HepG2 (cell line): ENCODE data around the gene GALNT8.

Experiments
- IRF2 ChIP-seq: IDR thresholded peaks from 2 replicates; pipeline ENCODE4 v1.6.1; 2018; ENCODE audit warnings: missing genetic modification reagents, missing compliant biosample characterization
- SP1 ChIP-seq, 2 experiments: fragments of 450-650 bp in 1 of 2; sonication (generic) in 1 of 2; formaldehyde crosslinking in 1 of 2; IDR thresholded peaks; 2 replicates each; pipeline versions ENCODE4 v1.4.0 to v1.6.1; 2016 to 2020; ENCODE audit warnings: missing genetic modification reagents in 1 of 2
- STAG1 ChIP-seq: sonication (generic); formaldehyde crosslinking; IDR thresholded peaks from 2 replicates; pipeline ENCODE4 v1.4.0; 2020; ENCODE audit warnings: missing genetic modification reagents
- TGIF2 ChIP-seq: IDR thresholded peaks from 2 replicates; pipeline ENCODE4 v1.6.1; 2016; ENCODE audit warnings: control low read depth, missing compliant biosample characterization
- ZNF274 ChIP-seq: sonication (generic); formaldehyde crosslinking; IDR thresholded peaks from 2 replicates; pipeline ENCODE4 v1.5.1; 2020; ENCODE audit warnings: mild to moderate bottlenecking, missing genetic modification reagents
- ZNF775 ChIP-seq: sonication (generic); formaldehyde crosslinking; IDR thresholded peaks from 2 replicates; pipeline ENCODE4 v1.4.0; 2020; ENCODE audit warnings: missing genetic modification reagents, mild to moderate bottlenecking, moderate library complexity, borderline replicate concordance
- TF ChIP-seq, protein P1 (sequence below): IDR thresholded peaks from 2 replicates; pipeline ENCODE4 v1.6.1; 2016; ENCODE audit warnings: low read depth, borderline replicate concordance
- TF ChIP-seq, protein P2 (sequence below), 2 experiments: IDR thresholded peaks; 2 replicates each; pipeline ENCODE4 v1.6.1; 2011 to 2012; ENCODE audit warnings: low read length in 2 of 2, borderline replicate concordance in 1 of 2, low read depth in 1 of 2, mild to moderate bottlenecking in 1 of 2, moderate library complexity in 1 of 2
- TF ChIP-seq, protein P3 (sequence below): sonication (generic); formaldehyde crosslinking; IDR thresholded peaks from 2 replicates; pipeline ENCODE4 v1.4.0; 2020; ENCODE audit warnings: missing genetic modification reagents, borderline replicate concordance
- TF ChIP-seq, protein P4 (sequence below): IDR thresholded peaks from 2 replicates; pipeline ENCODE4 v1.6.1; 2016; ENCODE audit warnings: low read depth

DNA sequence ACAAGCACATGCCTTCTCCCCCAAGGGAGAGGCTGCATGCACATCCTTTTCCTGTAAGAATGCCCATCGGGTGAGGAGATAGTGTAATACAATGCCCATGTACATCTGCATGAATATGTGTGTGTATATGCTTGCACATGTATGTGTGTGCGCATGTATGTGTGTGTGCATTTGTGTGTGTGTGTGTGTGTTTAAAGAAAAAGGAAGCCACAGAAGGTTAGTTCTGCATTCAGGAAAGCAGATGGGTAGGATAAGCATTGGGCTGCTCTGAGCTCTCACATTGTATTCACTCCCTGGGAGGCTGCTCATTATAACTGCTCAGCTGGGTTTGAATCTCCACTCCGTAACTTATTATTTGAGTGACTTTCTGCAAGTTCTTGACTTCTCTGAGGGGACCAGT is 74.3 kb downstream of the GALNT8 start:
- TF ChIP-seq, protein P1, sequence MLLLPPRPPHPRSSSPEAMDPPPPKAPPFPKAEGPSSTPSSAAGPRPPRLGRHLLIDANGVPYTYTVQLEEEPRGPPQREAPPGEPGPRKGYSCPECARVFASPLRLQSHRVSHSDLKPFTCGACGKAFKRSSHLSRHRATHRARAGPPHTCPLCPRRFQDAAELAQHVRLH (CRISPR knock-in tag), result no peak
- TF ChIP-seq TGIF2 (CRISPR knock-in tag) (no peak), STAG1 (no peak), SP1 (IDR thresholded peaks at IDR 0.05) (no peak), SP1 (CRISPR knock-in tag; IDR thresholded peaks at IDR 0.05) (no peak), ZNF274 (CRISPR knock-in tag) (no peak), ZNF775 (CRISPR knock-in tag) (no peak), IRF2 (CRISPR knock-in tag) (no peak)
- TF ChIP-seq, protein P2, sequence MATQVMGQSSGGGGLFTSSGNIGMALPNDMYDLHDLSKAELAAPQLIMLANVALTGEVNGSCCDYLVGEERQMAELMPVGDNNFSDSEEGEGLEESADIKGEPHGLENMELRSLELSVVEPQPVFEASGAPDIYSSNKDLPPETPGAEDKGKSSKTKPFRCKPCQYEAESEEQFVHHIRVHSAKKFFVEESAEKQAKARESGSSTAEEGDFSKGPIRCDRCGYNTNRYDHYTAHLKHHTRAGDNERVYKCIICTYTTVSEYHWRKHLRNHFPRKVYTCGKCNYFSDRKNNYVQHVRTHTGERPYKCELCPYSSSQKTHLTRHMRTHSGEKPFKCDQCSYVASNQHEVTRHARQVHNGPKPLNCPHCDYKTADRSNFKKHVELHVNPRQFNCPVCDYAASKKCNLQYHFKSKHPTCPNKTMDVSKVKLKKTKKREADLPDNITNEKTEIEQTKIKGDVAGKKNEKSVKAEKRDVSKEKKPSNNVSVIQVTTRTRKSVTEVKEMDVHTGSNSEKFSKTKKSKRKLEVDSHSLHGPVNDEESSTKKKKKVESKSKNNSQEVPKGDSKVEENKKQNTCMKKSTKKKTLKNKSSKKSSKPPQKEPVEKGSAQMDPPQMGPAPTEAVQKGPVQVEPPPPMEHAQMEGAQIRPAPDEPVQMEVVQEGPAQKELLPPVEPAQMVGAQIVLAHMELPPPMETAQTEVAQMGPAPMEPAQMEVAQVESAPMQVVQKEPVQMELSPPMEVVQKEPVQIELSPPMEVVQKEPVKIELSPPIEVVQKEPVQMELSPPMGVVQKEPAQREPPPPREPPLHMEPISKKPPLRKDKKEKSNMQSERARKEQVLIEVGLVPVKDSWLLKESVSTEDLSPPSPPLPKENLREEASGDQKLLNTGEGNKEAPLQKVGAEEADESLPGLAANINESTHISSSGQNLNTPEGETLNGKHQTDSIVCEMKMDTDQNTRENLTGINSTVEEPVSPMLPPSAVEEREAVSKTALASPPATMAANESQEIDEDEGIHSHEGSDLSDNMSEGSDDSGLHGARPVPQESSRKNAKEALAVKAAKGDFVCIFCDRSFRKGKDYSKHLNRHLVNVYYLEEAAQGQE (IDR thresholded peaks at IDR 0.05; ENCODE audit: borderline replicate concordance in 1 of 2, low read depth in 1 of 2, low read length in 2 of 2), result no peak
- TF ChIP-seq, protein P3, sequence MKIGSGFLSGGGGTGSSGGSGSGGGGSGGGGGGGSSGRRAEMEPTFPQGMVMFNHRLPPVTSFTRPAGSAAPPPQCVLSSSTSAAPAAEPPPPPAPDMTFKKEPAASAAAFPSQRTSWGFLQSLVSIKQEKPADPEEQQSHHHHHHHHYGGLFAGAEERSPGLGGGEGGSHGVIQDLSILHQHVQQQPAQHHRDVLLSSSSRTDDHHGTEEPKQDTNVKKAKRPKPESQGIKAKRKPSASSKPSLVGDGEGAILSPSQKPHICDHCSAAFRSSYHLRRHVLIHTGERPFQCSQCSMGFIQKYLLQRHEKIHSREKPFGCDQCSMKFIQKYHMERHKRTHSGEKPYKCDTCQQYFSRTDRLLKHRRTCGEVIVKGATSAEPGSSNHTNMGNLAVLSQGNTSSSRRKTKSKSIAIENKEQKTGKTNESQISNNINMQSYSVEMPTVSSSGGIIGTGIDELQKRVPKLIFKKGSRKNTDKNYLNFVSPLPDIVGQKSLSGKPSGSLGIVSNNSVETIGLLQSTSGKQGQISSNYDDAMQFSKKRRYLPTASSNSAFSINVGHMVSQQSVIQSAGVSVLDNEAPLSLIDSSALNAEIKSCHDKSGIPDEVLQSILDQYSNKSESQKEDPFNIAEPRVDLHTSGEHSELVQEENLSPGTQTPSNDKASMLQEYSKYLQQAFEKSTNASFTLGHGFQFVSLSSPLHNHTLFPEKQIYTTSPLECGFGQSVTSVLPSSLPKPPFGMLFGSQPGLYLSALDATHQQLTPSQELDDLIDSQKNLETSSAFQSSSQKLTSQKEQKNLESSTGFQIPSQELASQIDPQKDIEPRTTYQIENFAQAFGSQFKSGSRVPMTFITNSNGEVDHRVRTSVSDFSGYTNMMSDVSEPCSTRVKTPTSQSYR (CRISPR knock-in tag), result no peak
- TF ChIP-seq, protein P4, sequence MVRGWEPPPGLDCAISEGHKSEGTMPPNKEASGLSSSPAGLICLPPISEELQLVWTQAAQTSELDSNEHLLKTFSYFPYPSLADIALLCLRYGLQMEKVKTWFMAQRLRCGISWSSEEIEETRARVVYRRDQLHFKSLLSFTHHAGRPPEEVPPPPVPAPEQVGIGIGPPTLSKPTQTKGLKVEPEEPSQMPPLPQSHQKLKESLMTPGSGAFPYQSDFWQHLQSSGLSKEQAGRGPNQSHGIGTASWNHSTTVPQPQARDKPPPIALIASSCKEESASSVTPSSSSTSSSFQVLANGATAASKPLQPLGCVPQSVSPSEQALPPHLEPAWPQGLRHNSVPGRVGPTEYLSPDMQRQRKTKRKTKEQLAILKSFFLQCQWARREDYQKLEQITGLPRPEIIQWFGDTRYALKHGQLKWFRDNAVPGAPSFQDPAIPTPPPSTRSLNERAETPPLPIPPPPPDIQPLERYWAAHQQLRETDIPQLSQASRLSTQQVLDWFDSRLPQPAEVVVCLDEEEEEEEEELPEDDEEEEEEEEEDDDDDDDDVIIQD (CRISPR knock-in tag), result no peak
